ENCODE measurements around the gene NRP2.

DNA sequence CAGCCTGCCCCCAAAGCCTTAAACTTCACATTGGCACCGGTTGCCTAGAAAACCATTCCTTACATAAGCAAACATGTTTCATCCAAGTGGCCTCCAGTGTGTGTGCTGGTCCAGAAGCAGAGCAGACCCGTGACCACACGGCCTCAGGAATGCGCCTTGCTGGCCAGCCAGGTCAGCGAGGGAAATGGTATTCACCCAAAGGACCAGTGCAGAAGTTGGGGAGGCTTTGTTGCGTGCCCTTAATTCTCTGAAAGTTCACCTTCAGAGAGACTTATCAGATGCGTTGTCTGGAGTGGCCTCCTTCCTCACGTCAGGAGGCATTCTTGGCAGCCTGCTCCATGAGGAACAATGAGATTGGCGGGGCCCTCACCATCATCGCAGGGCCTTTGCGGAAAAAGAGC, 25.9 kb downstream of the NRP2 start:
- no peak for TF ChIP-seq CTCF (IDR thresholded peaks at IDR 0.05 in 4 of 5, conservative IDR thresholded peaks at IDR 0.05 in 1 of 5)
- TF ChIP-seq POLR2A (IDR thresholded peaks at IDR 0.05) = no peak

Data from gastrocnemius medialis (tissue), 4 donors.